ENCODE data around the gene PDZD7.

Gene PDZD7

DNA sequence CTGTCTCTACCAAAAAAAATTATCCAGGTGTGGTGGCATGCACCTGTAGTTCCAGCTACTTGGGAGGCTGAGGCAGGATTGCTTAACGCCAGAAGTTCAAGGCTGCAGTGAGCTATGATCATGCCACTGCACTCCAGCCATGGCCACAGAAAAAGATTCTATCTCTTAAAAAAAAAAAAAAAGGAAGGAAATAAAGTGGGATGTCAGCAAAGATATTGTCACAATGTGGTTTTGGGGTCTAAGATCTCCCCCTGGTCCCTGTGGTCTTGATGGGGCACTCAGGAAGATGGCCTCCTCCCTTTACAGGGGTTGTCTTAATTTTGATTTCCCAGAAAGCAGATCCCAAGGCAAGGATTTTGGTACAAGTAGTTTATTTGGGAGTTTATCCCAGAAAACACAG lies 23.4 kb upstream of the PDZD7 start:
- DNase-seq (ENCODE audit: low read depth) = no peak
- H3K4me3 ChIP-seq (ENCODE audit: low read length) = no peak overlapping the region
- no peak for TF ChIP-seq CTCF (IDR thresholded peaks at IDR 0.05; ENCODE audit: insufficient read depth, low read depth, low read length, missing control alignments)

DNA sequence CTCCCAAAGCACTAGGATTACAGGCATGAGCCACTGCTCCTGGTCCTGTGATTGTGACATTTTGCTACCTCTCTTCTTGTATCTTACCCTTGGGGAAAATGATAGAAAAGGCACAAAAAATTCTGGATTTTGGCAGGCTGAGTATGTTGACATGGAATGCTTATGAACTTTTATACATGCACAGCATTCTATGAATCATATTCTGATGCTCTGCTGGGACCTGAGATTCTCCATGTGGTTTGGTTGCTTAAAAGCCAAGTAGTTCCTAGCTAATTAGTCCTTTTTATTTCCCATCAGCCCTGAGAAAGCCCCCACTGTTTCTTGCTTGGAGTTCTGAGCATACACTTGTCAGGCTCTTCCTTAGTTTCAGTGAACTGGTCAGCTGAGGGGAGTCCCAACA lies 22.6 kb upstream of the PDZD7 start:
- no peak for TF ChIP-seq CTCF (IDR thresholded peaks at IDR 0.05; ENCODE audit: insufficient read depth, low read depth, low read length, missing control alignments)
- peak; percentile 13 for DNase-seq (ENCODE audit: low read depth)
- H3K4me3 ChIP-seq (ENCODE audit: low read length) = no peak overlapping the region

- no peak overlapping the region for H3K4me3 ChIP-seq (ENCODE audit: low read length)
- peak; percentile 75 for DNase-seq (ENCODE audit: low read depth)
- TF ChIP-seq CTCF (IDR thresholded peaks at IDR 0.05; ENCODE audit: insufficient read depth, low read depth, low read length, missing control alignments) = no peak
These were observed 21.4 kb upstream of the PDZD7 start for GRCh38 chr10:101052285-101052684.

- TF ChIP-seq CTCF (IDR thresholded peaks at IDR 0.05; ENCODE audit: insufficient read depth, low read depth, low read length, missing control alignments) = peak; percentile 62
- peak overlapping the region; percentile 13 for H3K4me3 ChIP-seq (ENCODE audit: low read length)
- DNase-seq (ENCODE audit: low read depth) = peak; percentile 59
These were observed 19.5 kb upstream of the PDZD7 start for GRCh38 chr10:101050208-101051069.

- peak; percentile 3 for TF ChIP-seq CTCF (IDR thresholded peaks at IDR 0.05; ENCODE audit: insufficient read depth, low read depth, low read length, missing control alignments)
- no peak overlapping the region for H3K4me3 ChIP-seq (ENCODE audit: low read length)
- DNase-seq (ENCODE audit: low read depth) = peak; percentile 45
These were observed 17.3 kb upstream of the PDZD7 start for GRCh38 chr10:101047961-101048892.

DNA sequence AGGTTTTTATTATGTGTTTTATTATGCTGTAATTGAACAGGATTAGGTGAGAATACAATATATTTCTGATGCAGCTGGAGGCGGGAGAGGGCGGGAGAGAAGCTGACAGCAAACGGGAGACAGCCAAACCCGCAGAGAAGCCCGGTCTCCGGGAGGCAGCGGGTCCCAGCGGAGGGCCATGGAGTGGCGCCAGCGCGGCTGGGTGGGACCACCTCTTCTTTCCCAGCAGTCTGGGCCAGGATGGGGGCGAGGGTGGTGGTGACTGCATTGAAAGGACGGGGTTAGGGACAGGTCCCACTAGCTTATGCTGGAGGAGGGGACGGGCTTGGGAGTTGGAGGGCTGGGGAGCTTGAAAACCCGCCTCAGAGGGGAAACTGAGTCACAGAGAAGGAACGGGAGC lies 16.3 kb upstream of the PDZD7 start:
- TF ChIP-seq CTCF (IDR thresholded peaks at IDR 0.05; ENCODE audit: insufficient read depth, low read depth, low read length, missing control alignments) = no peak
- no peak for DNase-seq (ENCODE audit: low read depth)
- H3K4me3 ChIP-seq (ENCODE audit: low read length) = no peak overlapping the region

All from epithelial cell of esophagus (primary cell).